Spinal cord (tissue), 10 donors: ENCODE results near the gene BTRC. TPM values are rescaled to one million over a fixed set of nuclear protein-coding genes. Genes with fewer than 3 reads are reported as not detected.

ENCODE experiments used
- DNase-seq, 6 donors: peaks; one replicate each; pipeline versions ENCODE4 v3.0.0 to v3.0.0-alpha.2; 2013 to 2015; ENCODE audit warnings: low spot score in 6 of 6, low read depth in 4 of 6
- H3K27ac ChIP-seq: one replicate; pipeline ENCODE4 v1.5.1; 2013; ENCODE audit warnings: low read depth, low read length, control low read depth
- H3K27me3 ChIP-seq: one replicate; pipeline ENCODE4 v1.6.1; 2013; ENCODE audit warnings: low read length; ENCODE audit not compliant: control insufficient read depth, insufficient read depth
- H3K36me3 ChIP-seq: one replicate; pipeline ENCODE4 v1.6.1; 2013; ENCODE audit warnings: low read length; ENCODE audit not compliant: control insufficient read depth, insufficient read depth
- H3K4me1 ChIP-seq: one replicate; pipeline ENCODE4 v1.6.1; 2013; ENCODE audit warnings: low read length; ENCODE audit not compliant: control insufficient read depth, insufficient read depth
- H3K4me3 ChIP-seq: one replicate; pipeline ENCODE4 v1.5.1; 2013; ENCODE audit warnings: low read depth, low read length, control low read depth
- H3K9me3 ChIP-seq: one replicate; pipeline ENCODE4 v1.6.1; 2013; ENCODE audit warnings: low read length; ENCODE audit not compliant: control insufficient read depth, insufficient read depth
- WGBS: methylation state at CpG from one replicate; pipeline ENCODE4 v1.1.5; 2013; ENCODE audit warnings: missing lambda C conversion rate; ENCODE audit not compliant: insufficient coverage; 5-methylcytosine and 5-hydroxymethylcytosine counted together
- long read RNA-seq, 4 donors: transcript quantifications; one replicate each; lab custom pipeline, GENCODE V29; 2026
- polyA plus RNA-seq, 2 donors: library from polyadenylated mRNA; unstranded; fragments of 120-200 nt; gene quantifications; one replicate each; pipeline ENCODE4 v1.2.1, GENCODE V29; 2013; ENCODE audit not compliant: insufficient read length in 2 of 2
- total RNA-seq, 2 donors: library from RNA; depleted of rRNA in 1 of 2; stranded (reverse); fragments of 120-200 nt in 1 of 2; fragments of >200 nt in 1 of 2; gene quantifications; one replicate each; pipeline versions ENCODE4 v1.2.3 to v1.2.4, GENCODE V29; 2013 to 2014
- donor health status: healthy.

BTRC gene
- total RNA-seq: 10 to 100 TPM; 20.1 to 32.4 TPM
- polyA plus RNA-seq: 10 to 100 TPM; 40.7 to 41.5 TPM
- long read RNA-seq, donor 1, full-length matches to known transcripts: 6 of 6 reads
- long read RNA-seq, donor 1, partial matches to known transcripts: 0 of 6 reads
- long read RNA-seq, donor 1, other reads (novel, unspliced or antisense): 0 of 6 reads
- long read RNA-seq, donor 2, full-length matches to known transcripts: 6 of 6 reads
- long read RNA-seq, donor 2, partial matches to known transcripts: 0 of 6 reads
- long read RNA-seq, donor 2, other reads (novel, unspliced or antisense): 0 of 6 reads
- long read RNA-seq, donor 3, full-length matches to known transcripts: 1 of 1 reads
- long read RNA-seq, donor 3, partial matches to known transcripts: 0 of 1 reads
- long read RNA-seq, donor 3, other reads (novel, unspliced or antisense): 0 of 1 reads
- long read RNA-seq, donor 4, full-length matches to known transcripts: 1 of 1 reads
- long read RNA-seq, donor 4, partial matches to known transcripts: 0 of 1 reads
- long read RNA-seq, donor 4, other reads (novel, unspliced or antisense): 0 of 1 reads

DNA sequence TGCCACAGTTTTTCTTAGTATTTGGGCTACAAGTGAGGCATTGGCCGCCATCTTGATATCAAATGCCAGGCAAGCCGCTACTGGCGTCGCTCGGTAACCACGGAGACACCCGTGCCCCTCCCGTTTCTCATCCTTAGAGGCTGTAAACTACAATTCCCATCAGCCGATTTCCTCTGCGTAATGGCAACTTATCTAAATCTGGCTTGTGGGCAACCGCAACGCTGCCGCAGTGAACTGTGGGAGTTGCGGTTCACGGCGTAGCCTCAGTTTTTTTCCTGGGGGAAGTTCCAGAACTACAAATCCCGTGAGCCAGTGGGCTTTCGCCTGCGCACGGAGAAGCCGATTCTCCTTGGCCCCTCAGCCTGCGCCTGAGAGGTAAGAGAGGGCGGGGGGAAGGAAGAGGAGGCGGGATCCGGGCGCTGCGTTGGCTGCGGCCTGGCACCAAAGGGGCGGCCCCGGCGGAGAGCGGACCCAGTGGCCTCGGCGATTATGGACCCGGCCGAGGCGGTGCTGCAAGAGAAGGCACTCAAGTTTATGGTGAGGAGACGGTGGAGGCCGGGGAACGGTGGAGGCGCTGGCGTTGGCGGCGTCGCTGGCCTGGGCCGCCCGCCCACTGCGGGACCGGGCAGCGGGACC, at the start of gene BTRC:
Gene BTRC, plus strand, starts transcription at position 474 of the 636 bp plus-strand sequence. Its CDS starts 16 bp downstream, at position 490.
- peak; percentile 95 to 100 (median 99) for DNase-seq
- WGBS: under 1% methylated on average over 50 of the region's 50 CpGs
- Histone ChIP-seq H3K4me1 (peaks cover 7% of the 10 kb centered on the region), H3K4me3 (peak within 1 kb of the TSS; percentile 87), H3K9me3 (no peaks in the 10 kb centered on the region), H3K27me3 (no peaks in the 10 kb centered on the region), H3K36me3 (peaks cover 4% of the 10 kb centered on the region), H3K27ac (peak within 1 kb of the TSS; percentile 92)

DNA sequence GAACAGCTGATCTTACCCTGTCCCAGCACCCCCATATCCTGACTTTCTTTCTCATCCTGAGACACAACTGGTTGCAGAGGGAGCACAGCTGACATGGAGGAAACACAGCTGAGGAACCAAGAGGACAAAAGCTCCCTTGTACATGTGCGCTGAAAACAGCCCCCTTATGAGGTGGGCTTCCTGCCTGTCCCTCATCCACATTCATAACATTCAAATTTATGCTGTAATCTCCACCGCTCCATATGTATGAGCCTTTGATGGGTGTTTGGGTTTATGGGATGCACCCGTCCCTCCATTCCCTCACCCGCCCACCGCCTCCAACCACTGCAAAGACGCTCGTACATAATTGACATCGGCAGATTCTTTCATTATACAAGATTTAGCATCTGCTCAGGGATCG, 49.6 kb upstream of the BTRC start:
- Histone ChIP-seq H3K27ac (no peak overlapping the region), H3K9me3 (no peaks in the 10 kb centered on the region), H3K27me3 (no peaks in the 10 kb centered on the region), H3K36me3 (no peaks in the 10 kb centered on the region), H3K4me3 (no peak overlapping the region), H3K4me1 (peaks cover 28% of the 10 kb centered on the region)
- WGBS: 41% methylated on average over 4 of the region's 9 CpGs
- peak in 2 of 6 donors; percentile 82 to 83 for DNase-seq

DNA sequence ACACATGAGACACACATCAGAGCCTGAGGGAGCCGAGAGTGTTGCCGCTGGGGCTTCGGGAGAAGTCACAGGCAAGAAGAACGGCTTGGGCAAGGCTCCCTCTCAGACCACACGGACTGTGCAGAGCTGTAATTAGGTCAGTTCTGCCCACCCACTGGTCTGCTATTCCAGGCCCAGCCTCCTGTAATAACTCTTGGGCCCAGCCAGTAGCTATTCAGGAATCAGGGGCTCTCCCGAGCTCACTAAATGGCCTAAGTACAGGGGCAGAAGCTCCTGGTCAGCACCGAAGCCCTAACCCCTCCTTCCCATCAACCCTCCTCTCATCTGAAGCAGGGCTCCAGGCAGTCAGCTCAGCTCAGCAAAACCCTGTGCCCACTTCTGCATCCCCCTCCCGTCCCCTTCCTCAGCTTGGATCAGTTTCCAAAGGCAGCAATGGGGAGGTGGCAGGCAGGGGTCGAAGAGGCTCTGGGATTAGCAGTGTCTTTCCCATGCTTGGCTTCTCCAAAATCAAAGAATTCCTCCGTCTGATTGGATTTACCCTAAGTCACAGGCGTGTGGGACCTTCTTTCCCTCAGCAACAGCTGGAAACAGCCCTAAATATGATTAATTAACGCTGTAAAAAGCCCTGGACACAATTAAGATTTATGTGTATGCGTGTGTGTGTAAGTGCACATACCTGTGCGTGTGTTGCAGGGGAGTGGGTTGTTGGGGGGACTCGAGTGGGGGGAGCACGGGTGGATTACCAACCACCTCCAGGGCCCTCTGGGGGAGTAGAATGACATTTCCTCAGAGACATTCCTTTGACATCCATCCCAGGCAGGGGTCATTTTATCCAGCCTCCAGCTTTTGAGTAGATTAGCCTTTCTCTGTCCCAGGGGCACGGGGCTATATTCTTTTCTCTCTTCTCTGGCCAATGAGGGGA, 48.4 kb upstream of the BTRC start:
- Histone ChIP-seq H3K27me3 (peaks cover 3% of the 10 kb centered on the region), H3K36me3 (no peaks in the 10 kb centered on the region), H3K27ac (no peak overlapping the region), H3K9me3 (no peaks in the 10 kb centered on the region), H3K4me1 (peaks cover 30% of the 10 kb centered on the region), H3K4me3 (no peak overlapping the region)
- DNase-seq: peak in 2 of 6 donors; percentile 57 to 76
- 22% methylated on average over 7 of the region's 17 CpGs for WGBS

DNA sequence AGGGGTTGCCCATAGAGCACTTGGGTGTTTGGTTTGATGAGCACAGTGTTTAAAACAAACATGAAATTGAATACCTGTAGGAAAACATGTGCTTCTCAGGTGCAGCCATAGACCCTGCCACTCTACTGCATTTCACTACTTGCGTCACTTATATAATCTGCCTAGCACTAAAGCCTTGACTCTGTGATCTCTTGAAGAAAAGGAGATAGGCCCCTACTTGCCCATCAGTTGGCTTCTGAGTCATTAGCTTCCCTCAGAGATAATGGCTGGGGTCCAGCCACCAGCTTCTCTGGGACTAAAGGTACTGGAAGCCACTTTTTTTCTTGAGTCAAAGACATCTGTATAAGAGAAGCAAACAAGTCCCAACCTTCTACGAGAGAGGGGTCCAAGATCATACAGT, 45.9 kb upstream of the BTRC start:
- DNase-seq: no peak
- Histone ChIP-seq H3K9me3 (no peaks in the 10 kb centered on the region), H3K27ac (no peak overlapping the region), H3K27me3 (peaks cover 3% of the 10 kb centered on the region), H3K36me3 (no peaks in the 10 kb centered on the region), H3K4me3 (no peak overlapping the region), H3K4me1 (peaks cover 39% of the 10 kb centered on the region)
- WGBS: 100% methylated on average over 1 of the region's 2 CpGs

DNA sequence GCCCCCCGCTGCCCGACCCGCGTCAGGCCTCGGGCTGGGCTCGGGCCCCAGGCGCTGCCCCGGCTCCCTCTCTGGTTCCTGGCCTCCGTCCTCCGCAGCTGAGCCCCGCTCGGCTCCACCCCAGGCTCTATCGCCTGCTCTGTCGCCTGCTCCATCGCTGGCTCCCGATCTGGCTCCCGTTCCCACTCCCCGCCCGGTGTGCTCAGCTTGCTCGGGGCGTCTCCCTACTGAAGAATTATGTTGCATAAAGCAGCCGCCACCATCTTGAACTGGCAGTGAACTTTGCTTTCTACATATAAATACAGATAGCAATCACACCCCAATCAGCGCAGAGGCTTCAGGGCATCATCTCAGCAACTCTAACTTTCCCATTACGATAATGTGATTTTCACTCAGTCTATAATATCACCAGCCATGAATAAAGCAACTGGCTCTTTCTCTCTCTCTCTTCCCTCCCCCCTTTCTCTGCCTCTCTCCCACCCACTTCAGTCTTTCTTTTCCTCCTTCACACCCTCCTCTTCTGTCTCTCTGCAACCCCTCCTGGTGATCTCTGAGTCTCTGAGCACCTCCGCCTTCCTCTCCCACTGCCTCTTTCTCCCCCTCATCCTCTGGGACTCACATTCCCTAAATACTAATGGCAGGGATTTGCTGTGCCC, 43.3 kb upstream of the BTRC start:
- no peak overlapping the region for H3K27ac ChIP-seq
- DNase-seq: peak in 2 of 6 donors; percentile 30 to 87
- 14% methylated on average over 25 of the region's 25 CpGs for WGBS

DNA sequence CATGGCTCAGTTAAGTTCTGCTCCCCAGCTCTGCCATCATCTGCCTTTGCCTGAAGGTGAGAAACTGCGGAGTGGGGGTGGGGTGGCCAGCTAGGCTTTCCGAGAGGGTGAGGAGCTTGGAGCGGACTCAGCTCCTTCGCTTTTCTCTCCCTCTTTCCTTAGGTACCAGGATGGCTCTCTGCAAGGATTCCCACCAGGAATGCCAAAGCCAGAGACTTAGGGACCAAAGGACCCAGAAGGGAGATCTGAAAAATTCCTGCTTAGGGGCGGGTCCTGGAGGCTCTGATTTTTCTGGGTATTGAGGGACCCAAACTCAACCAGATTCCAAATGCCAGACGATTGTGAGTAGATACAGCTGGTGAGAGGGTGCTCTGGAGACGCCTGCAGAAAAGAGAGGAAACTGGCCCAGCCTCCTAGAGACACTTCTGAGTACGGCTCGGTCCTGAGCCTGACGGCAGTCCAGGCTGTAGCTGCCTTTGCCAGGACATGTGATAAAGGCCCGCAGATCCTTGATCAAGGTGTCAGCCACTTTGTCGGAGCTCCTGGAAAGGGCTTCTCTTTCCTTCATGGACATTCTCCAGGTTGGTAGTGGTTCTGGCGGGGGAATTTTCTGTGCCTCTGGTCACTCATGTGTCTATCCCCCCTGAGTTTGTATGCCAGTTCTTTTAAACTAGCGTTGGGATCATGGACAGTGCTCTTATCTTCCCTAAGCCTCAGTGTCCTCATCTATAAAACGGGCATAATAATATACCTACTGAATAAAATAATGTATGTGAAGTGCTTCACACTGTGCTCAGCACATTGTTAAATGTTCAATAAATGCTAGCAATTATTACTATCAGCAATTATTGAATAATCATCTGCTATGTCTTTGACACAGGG, 42.5 kb upstream of the BTRC start:
- 18% methylated on average over 7 of the region's 15 CpGs for WGBS
- Histone ChIP-seq H3K27ac (no peak overlapping the region), H3K4me1 (peaks cover 11% of the 10 kb centered on the region), H3K9me3 (no peaks in the 10 kb centered on the region), H3K36me3 (no peaks in the 10 kb centered on the region), H3K4me3 (peak overlapping the region; percentile 26), H3K27me3 (peaks cover 3% of the 10 kb centered on the region)
- peak in 2 of 6 donors; percentile 63 to 87 for DNase-seq

More for the DNA sequence above, 43.3 kb upstream of the BTRC start:
- no peaks in the 10 kb centered on the region for H3K9me3 ChIP-seq
- H3K27me3 ChIP-seq: peaks cover 3% of the 10 kb centered on the region
- no peaks in the 10 kb centered on the region for H3K36me3 ChIP-seq
- H3K4me3 ChIP-seq: no peak overlapping the region
- H3K4me1 ChIP-seq: peaks cover 13% of the 10 kb centered on the region

DNA sequence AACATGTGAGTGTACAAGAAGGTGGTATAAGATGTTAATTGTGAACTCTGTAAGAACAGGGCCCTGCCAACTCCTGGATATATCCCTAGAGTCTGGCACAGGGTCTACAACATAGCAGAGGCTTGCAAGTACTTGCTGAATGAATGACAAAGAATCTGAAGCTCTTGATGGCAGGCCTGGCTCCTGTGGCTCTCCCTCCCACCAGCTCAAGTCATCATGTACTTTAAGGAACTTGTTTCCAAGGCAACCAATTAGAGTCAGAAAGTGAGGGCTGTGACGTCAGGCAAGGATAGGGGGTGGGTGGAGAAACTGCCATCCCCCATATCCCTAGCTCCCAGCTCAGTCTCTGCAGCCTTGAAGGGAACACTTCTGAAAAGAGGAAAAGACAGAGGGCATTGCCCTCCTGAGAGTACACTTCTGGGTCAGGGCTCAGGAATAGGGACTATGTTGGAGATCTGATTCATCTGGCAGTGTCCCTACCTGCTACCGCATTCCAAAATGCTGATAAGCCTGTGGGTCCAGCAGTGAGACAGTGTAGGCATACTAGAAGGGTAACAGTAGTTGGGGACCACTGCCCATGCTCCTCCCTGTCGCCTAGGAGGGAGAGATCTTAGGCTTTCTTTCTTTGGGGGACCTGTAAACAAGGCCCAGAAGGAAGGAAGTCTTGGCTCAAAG, 34.6 kb upstream of the BTRC start:
- 85% methylated on average over 2 of the region's 3 CpGs for WGBS
- peak in 2 of 6 donors; percentile 67 to 93 for DNase-seq
- no peak overlapping the region for H3K4me3 ChIP-seq
- H3K27ac ChIP-seq: no peak overlapping the region
- no peaks in the 10 kb centered on the region for H3K27me3 ChIP-seq
- H3K4me1 ChIP-seq: peaks cover 16% of the 10 kb centered on the region
- no peaks in the 10 kb centered on the region for H3K9me3 ChIP-seq
- no peaks in the 10 kb centered on the region for H3K36me3 ChIP-seq

DNA sequence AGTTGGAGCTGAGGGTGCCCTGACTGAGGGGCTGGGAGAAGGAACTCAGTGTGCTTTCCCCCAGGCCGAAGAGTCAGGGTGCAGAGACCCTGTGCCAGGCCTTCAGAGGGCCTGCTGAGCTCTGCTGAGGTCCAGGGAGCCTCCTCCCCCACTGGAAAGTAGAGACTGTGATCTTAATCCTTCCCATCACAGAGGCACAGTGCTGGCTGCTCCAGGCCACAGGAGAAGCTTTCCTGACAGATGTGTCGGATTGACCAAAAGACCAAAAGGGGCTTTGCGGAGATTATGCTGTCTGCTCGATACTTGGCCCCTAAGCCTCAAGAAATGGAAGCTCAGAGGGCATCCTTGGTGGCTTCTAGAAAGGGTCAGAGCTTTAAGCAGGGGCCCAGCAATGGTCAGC, 32.9 kb upstream of the BTRC start:
- Histone ChIP-seq H3K9me3 (no peaks in the 10 kb centered on the region), H3K4me1 (peaks cover 16% of the 10 kb centered on the region), H3K4me3 (no peak overlapping the region), H3K36me3 (no peaks in the 10 kb centered on the region), H3K27ac (no peak overlapping the region), H3K27me3 (no peaks in the 10 kb centered on the region)
- WGBS: 94% methylated on average over 4 of the region's 4 CpGs
- no peak for DNase-seq
